H1 (cell line): ENCODE data around the gene VAMP4. TPM values are rescaled to one million over a fixed set of nuclear protein-coding genes. Genes with fewer than 3 reads are reported as not detected.

Experiments used
- ASH2L ChIP-seq: fragments of 200-600, 300-600 bp; sonication (generic); IDR thresholded peaks from one replicate; pipeline ENCODE4 v1.7.1; 2017; ENCODE audit warnings: low read length
- BRCA1 ChIP-seq: IDR thresholded peaks from 2 replicates; pipeline ENCODE4 v1.6.1; 2012; ENCODE audit warnings: low read depth, low read length, improper control_type of control experiment
- HDAC2 ChIP-seq, 2 experiments: fragments of 300-600 bp in 1 of 2; sonication (generic) in 1 of 2; IDR thresholded peaks; 2 replicates each; pipeline ENCODE4 v1.6.1; 2011 to 2012; ENCODE audit warnings: low read depth in 2 of 2, low read length in 2 of 2, mild to moderate bottlenecking in 2 of 2, moderate library complexity in 2 of 2, borderline replicate concordance in 1 of 2, inconsistent platforms in 1 of 2
- PHF8 ChIP-seq: fragments of 200-600 bp; sonication (generic); conservative IDR thresholded peaks from 2 replicates; pipeline ENCODE4 v1.7.1; 2012; ENCODE audit warnings: low read depth, mild to moderate bottlenecking, inconsistent platforms, low read length, moderate library complexity
- TAF1 ChIP-seq: IDR thresholded peaks from 2 replicates; pipeline ENCODE4 v1.6.1; 2011; ENCODE audit warnings: mild to moderate bottlenecking, low read depth, low read length
- polyA plus RNA-seq, 7 experiments: library from polyadenylated mRNA; depleted of rRNA in 3 of 7; stranded (reverse) in 5 of 7; unstranded in 2 of 7; fragments of >200 nt in 5 of 7; fragments of 200-250 nt in 2 of 7; gene quantifications; 1 replicate in 5 of 7; 2 replicates in 1 of 7; 4 replicates in 1 of 7; pipeline versions ENCODE4 v1.2.1 to v1.2.3, GENCODE V29; 2011 to 2013; ENCODE audit warnings: missing spikeins in 2 of 7, mixed read lengths in 2 of 7
- total RNA-seq: library from RNA; stranded (reverse); fragmentation: NEBNext Ultra II Directional; extraction: Animal tissue kit (Norgen Biotek cat#: 25700); gene quantifications from 2 replicates; pipeline ENCODE4 v1.2.1, GENCODE V29; 2021
- TF ChIP-seq, protein P1 (sequence below): fragments of 300-600 bp; sonication (generic); IDR thresholded peaks from 2 replicates; pipeline ENCODE4 v1.7.1; 2012; ENCODE audit warnings: low read length, moderate library complexity, mild to moderate bottlenecking, inconsistent platforms; ENCODE audit not compliant: insufficient replicate concordance

VAMP4 gene
- total and polyA plus RNA-seq, 2 of the 8 experiments (the other 6 are each of a cell fraction or from before 2014, with no cell fraction given) = 1.6 to 13.9 TPM

- TF ChIP-seq, protein P1, sequence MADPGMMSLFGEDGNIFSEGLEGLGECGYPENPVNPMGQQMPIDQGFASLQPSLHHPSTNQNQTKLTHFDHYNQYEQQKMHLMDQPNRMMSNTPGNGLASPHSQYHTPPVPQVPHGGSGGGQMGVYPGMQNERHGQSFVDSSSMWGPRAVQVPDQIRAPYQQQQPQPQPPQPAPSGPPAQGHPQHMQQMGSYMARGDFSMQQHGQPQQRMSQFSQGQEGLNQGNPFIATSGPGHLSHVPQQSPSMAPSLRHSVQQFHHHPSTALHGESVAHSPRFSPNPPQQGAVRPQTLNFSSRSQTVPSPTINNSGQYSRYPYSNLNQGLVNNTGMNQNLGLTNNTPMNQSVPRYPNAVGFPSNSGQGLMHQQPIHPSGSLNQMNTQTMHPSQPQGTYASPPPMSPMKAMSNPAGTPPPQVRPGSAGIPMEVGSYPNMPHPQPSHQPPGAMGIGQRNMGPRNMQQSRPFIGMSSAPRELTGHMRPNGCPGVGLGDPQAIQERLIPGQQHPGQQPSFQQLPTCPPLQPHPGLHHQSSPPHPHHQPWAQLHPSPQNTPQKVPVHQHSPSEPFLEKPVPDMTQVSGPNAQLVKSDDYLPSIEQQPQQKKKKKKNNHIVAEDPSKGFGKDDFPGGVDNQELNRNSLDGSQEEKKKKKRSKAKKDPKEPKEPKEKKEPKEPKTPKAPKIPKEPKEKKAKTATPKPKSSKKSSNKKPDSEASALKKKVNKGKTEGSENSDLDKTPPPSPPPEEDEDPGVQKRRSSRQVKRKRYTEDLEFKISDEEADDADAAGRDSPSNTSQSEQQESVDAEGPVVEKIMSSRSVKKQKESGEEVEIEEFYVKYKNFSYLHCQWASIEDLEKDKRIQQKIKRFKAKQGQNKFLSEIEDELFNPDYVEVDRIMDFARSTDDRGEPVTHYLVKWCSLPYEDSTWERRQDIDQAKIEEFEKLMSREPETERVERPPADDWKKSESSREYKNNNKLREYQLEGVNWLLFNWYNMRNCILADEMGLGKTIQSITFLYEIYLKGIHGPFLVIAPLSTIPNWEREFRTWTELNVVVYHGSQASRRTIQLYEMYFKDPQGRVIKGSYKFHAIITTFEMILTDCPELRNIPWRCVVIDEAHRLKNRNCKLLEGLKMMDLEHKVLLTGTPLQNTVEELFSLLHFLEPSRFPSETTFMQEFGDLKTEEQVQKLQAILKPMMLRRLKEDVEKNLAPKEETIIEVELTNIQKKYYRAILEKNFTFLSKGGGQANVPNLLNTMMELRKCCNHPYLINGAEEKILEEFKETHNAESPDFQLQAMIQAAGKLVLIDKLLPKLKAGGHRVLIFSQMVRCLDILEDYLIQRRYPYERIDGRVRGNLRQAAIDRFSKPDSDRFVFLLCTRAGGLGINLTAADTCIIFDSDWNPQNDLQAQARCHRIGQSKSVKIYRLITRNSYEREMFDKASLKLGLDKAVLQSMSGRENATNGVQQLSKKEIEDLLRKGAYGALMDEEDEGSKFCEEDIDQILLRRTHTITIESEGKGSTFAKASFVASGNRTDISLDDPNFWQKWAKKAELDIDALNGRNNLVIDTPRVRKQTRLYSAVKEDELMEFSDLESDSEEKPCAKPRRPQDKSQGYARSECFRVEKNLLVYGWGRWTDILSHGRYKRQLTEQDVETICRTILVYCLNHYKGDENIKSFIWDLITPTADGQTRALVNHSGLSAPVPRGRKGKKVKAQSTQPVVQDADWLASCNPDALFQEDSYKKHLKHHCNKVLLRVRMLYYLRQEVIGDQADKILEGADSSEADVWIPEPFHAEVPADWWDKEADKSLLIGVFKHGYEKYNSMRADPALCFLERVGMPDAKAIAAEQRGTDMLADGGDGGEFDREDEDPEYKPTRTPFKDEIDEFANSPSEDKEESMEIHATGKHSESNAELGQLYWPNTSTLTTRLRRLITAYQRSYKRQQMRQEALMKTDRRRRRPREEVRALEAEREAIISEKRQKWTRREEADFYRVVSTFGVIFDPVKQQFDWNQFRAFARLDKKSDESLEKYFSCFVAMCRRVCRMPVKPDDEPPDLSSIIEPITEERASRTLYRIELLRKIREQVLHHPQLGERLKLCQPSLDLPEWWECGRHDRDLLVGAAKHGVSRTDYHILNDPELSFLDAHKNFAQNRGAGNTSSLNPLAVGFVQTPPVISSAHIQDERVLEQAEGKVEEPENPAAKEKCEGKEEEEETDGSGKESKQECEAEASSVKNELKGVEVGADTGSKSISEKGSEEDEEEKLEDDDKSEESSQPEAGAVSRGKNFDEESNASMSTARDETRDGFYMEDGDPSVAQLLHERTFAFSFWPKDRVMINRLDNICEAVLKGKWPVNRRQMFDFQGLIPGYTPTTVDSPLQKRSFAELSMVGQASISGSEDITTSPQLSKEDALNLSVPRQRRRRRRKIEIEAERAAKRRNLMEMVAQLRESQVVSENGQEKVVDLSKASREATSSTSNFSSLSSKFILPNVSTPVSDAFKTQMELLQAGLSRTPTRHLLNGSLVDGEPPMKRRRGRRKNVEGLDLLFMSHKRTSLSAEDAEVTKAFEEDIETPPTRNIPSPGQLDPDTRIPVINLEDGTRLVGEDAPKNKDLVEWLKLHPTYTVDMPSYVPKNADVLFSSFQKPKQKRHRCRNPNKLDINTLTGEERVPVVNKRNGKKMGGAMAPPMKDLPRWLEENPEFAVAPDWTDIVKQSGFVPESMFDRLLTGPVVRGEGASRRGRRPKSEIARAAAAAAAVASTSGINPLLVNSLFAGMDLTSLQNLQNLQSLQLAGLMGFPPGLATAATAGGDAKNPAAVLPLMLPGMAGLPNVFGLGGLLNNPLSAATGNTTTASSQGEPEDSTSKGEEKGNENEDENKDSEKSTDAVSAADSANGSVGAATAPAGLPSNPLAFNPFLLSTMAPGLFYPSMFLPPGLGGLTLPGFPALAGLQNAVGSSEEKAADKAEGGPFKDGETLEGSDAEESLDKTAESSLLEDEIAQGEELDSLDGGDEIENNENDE = no peak
- TF ChIP-seq BRCA1 (no peak), PHF8 (no peak), TAF1 (no peak), HDAC2 (IDR thresholded peaks at IDR 0.05; ENCODE audit: borderline replicate concordance in 1 of 2, low read depth in 2 of 2, low read length in 2 of 2) (no peak), ASH2L (no peak)
Measured at GRCh38 chr1:171680339-171680738, 61.5 kb downstream of the VAMP4 start (continued).
